Measurements from ENCODE around the gene EP300. TPM values are rescaled to one million over a fixed set of nuclear protein-coding genes. Genes with fewer than 3 reads are reported as not detected.

The EP300 gene
- total and polyA plus RNA-seq, 2 of the 8 experiments (the other 6 are each of a cell fraction or from before 2014, with no cell fraction given) = 39.5 to 109 TPM

GRCh38 chr22:41048791-41049717 is 43.3 kb upstream of the EP300 start:
- Histone ChIP-seq H3K9ac (replicated peaks in 1 of 4; ENCODE audit: extremely low read depth in 1 of 4, low read depth in 3 of 4, low read length in 3 of 4) (no peak overlapping the region; a peak in 1 of 7 replicates), H3K9me3 (ENCODE audit: insufficient read depth in 2 of 2, low read depth in 1 of 2, low read length in 1 of 2) (no peaks in the 10 kb centered on the region), H3K14ac (ENCODE audit: insufficient read length) (no peak overlapping the region), H3K36me3 (ENCODE audit: control insufficient read depth in 2 of 4, insufficient read depth in 4 of 4, low read length in 3 of 4) (no peaks in the 10 kb centered on the region), H4K91ac (replicated peaks; ENCODE audit: insufficient read length, low read length) (peak overlapping the region; percentile 34), H3K79me1 (ENCODE audit: low read depth, low read length) (no peaks in the 10 kb centered on the region), H2BK15ac (ENCODE audit: low read length) (0 out of 2 replicates have a peak overlapping the region, but pooled peaks have one; percentile 36), H2AK5ac (ENCODE audit: low read depth, low read length) (no peak overlapping the region), H3K27me3 (replicated peaks in 1 of 4; ENCODE audit: control insufficient read depth in 3 of 4, extremely low read depth in 1 of 4, insufficient read depth in 3 of 4, low read length in 3 of 4) (no peaks in the 10 kb centered on the region), H3K23me2 (ENCODE audit: low read depth, low read length) (no peaks in the 10 kb centered on the region), H3K4me1 (replicated peaks in 1 of 4; ENCODE audit: control insufficient read depth in 3 of 4, insufficient read depth in 4 of 4, low read length in 3 of 4) (peaks cover 0 to 6% (median 0%) of the 10 kb centered on the region in 4 experiments; a peak in 1 of 7 replicates), H3K18ac (ENCODE audit: extremely low read depth, low read length) (no peak overlapping the region), H3K23ac (ENCODE audit: insufficient read length) (no peak overlapping the region), H2BK12ac (ENCODE audit: low read depth, low read length) (peak overlapping the region; percentile 22; the same call in 1 of the 2 replicates), H3K79me2 (ENCODE audit: control insufficient read depth in 1 of 2, insufficient read depth in 2 of 2, low read length in 2 of 2) (no peaks in the 10 kb centered on the region), H3K27ac (ENCODE audit: low read depth, low read length) (no peak overlapping the region), H4K20me1 (replicated peaks in 1 of 2; ENCODE audit: control insufficient read depth in 1 of 2, insufficient read depth in 2 of 2, low read length in 2 of 2) (no peaks in the 10 kb centered on the region), H3K4ac (replicated peaks; ENCODE audit: insufficient read length, low read depth, low read length) (peak overlapping the region; percentile 12), H2BK20ac (ENCODE audit: low read length) (0 out of 2 replicates have a peak overlapping the region, but pooled peaks have one; percentile 17), H3K4me2 (ENCODE audit: insufficient read depth in 1 of 2, low read depth in 2 of 2, low read length in 2 of 2) (no peak overlapping the region), H2AFZ (ENCODE audit: low read length) (peak overlapping the region; percentile 93), H2BK120ac (replicated peaks; ENCODE audit: low read depth, low read length) (no peak overlapping the region), H3K56ac (replicated peaks; ENCODE audit: insufficient read length, low read depth, low read length) (no peak overlapping the region), H3K4me3 (ENCODE audit: extremely low read depth in 1 of 4, insufficient read depth in 2 of 4, low read depth in 3 of 4, low read length in 4 of 4) (no peak overlapping the region), H2BK5ac (ENCODE audit: low read depth, low read length) (no peak overlapping the region), H4K5ac (ENCODE audit: insufficient read length, low read depth, low read length) (no peak overlapping the region), H4K8ac (ENCODE audit: extremely low read depth, insufficient read depth, low read length) (no peak overlapping the region; the same call in 1 of the 2 replicates)
- WGBS, 2 experiments (ENCODE audit: extremely low coverage in 1 of 2, insufficient coverage in 1 of 2, insufficient read length in 1 of 2, insufficient replicate concordance in 2 of 2, low coverage in 1 of 2, low lambda C conversion rate in 2 of 2, missing lambda C conversion rate in 1 of 2) = 85% methylated on average over 31 of the region's 31 CpGs; no CpG with 5 or more reads in 1 of the 2 experiments
- DNase-seq (ENCODE audit: low read depth in 1 of 2, low spot score in 2 of 2) (peak in 1 of 2 experiments; percentile 64), FAIRE-seq (no peak)
- ChIA-PET CTCF (ENCODE audit: partially characterized antibody) (interaction anchor here (0.7 to 1.3 kb wide), 4 partner anchors 8 to 28 kb away, joined by 3 to 4 read pairs (median 3); no protein-coding TSS in a partner anchor), POLR2A (ENCODE audit: partially characterized antibody) (interaction anchor here (0.6 to 2.1 kb wide), 8 partner anchors 27 to 97 kb away, joined by 3 to 14 read pairs (median 3); partner anchors contain the start of gene EP300)
- no peak for TF ChIP-seq TAF1 (IDR thresholded peaks at IDR 0.05; ENCODE audit: low read depth, low read length)
- TF ChIP-seq RXRA (IDR thresholded peaks at IDR 0.05; ENCODE audit: insufficient read depth, low read depth, low read length) = no peak
- no peak for TF ChIP-seq EGR1 (IDR thresholded peaks at IDR 0.05; ENCODE audit: borderline replicate concordance, low read depth, low read length)
- no peak for TF ChIP-seq RNF2 (IDR thresholded peaks at IDR 0.05; ENCODE audit: borderline replicate concordance, low read depth, low read length, missing control alignments, poor library complexity, severe bottlenecking)
- no peak for TF ChIP-seq POLR2AphosphoS5 (IDR thresholded peaks at IDR 0.05; ENCODE audit: low read depth, low read length)
- TF ChIP-seq TCF12 (IDR thresholded peaks at IDR 0.05; ENCODE audit: low read depth, low read length) = no peak
- peak in 1 of 3 experiments; percentile 5; a peak in 1 of 4 replicates for TF ChIP-seq CTCF (IDR thresholded peaks at IDR 0.05; ENCODE audit: control extremely low read depth in 1 of 3, insufficient read depth in 1 of 3, low read depth in 1 of 3, low read length in 3 of 3)
- TF ChIP-seq SIX5 (IDR thresholded peaks at IDR 0.05; ENCODE audit: low read depth, low read length) = no peak
